Endothelial cell (in vitro differentiated cells): ENCODE data around the gene MYL6B. TPM values are rescaled to one million over a fixed set of nuclear protein-coding genes. Genes with fewer than 3 reads are reported as not detected.

Experiments
- DNase-seq: peaks from one replicate; pipeline ENCODE4 v3.0.0; 2021; ENCODE audit warnings: low spot score
- H3K27ac Mint-ChIP-seq: one replicate; pipeline ENCODE4 v1.8.0; 2021; ENCODE audit warnings: mixed read lengths, inconsistent platforms; ENCODE audit not compliant: unreplicated experiment
- H3K27me3 Mint-ChIP-seq: one replicate; pipeline ENCODE4 v1.8.0; 2021; ENCODE audit warnings: mild to moderate bottlenecking, moderate library complexity, mixed read lengths, inconsistent platforms; ENCODE audit not compliant: unreplicated experiment
- H3K36me3 Mint-ChIP-seq: one replicate; pipeline ENCODE4 v1.8.0; 2021; ENCODE audit warnings: mild to moderate bottlenecking, low read depth, mixed read lengths, inconsistent platforms; ENCODE audit not compliant: unreplicated experiment
- H3K4me1 Mint-ChIP-seq: one replicate; pipeline ENCODE4 v1.8.0; 2021; ENCODE audit warnings: mild to moderate bottlenecking, mixed read lengths, inconsistent platforms; ENCODE audit not compliant: unreplicated experiment
- H3K4me3 Mint-ChIP-seq: one replicate; pipeline ENCODE4 v1.8.0; 2021; ENCODE audit warnings: mild to moderate bottlenecking, mixed read lengths, inconsistent platforms; ENCODE audit not compliant: unreplicated experiment
- H3K9me3 Mint-ChIP-seq: one replicate; pipeline ENCODE4 v1.8.0; 2021; ENCODE audit warnings: mixed read lengths, inconsistent platforms; ENCODE audit not compliant: unreplicated experiment
- CTCF ChIP-seq: fragments of 200-600 bp; sonication (generic); IDR thresholded peaks from one replicate; pipeline ENCODE4 v1.5.0; 2021; ENCODE audit warnings: antibody characterized with exemption; ENCODE audit not compliant: unreplicated experiment
- total RNA-seq: library from RNA; stranded (reverse); fragmentation: NEBNext Ultra II Directional; extraction: Animal tissue kit (Norgen Biotek cat#: 25700); gene quantifications from one replicate; pipeline ENCODE4 v1.2.1, GENCODE V29; 2021; ENCODE audit not compliant: unreplicated experiment

Gene MYL6B
- total RNA-seq, 1 donor from 2014 or later: 170 TPM

GRCh38 chr12:56197921-56198635 is 45.7 kb downstream of the MYL6B start:
- peak overlapping the region; percentile 92 for H3K27ac Mint-ChIP-seq

GRCh38 chr12:56198836-56199235 is 46.4 kb downstream of the MYL6B start:
- H3K27ac Mint-ChIP-seq: peak overlapping the region; percentile 55
- peaks cover 7% of the 10 kb centered on the region for H3K27me3 Mint-ChIP-seq
- TF ChIP-seq CTCF: no peak
- H3K36me3 Mint-ChIP-seq: no peaks in the 10 kb centered on the region
- peak overlapping the region; percentile 6 for H3K4me3 Mint-ChIP-seq
- H3K4me1 Mint-ChIP-seq: peaks cover 31% of the 10 kb centered on the region
- no peaks in the 10 kb centered on the region for H3K9me3 Mint-ChIP-seq
- DNase-seq: no peak

More at GRCh38 chr12:56197921-56198635, 45.7 kb downstream of the MYL6B start:
- H3K27me3 Mint-ChIP-seq: peaks cover 7% of the 10 kb centered on the region
- no peaks in the 10 kb centered on the region for H3K9me3 Mint-ChIP-seq
- no peaks in the 10 kb centered on the region for H3K36me3 Mint-ChIP-seq
- no peak for DNase-seq
- H3K4me1 Mint-ChIP-seq: peaks cover 36% of the 10 kb centered on the region
- peak overlapping the region; percentile 17 for H3K4me3 Mint-ChIP-seq
- no peak for TF ChIP-seq CTCF

- H3K27me3 Mint-ChIP-seq: peaks cover 7% of the 10 kb centered on the region
- H3K27ac Mint-ChIP-seq: no peak overlapping the region
- no peaks in the 10 kb centered on the region for H3K9me3 Mint-ChIP-seq
- no peak for DNase-seq
- H3K4me3 Mint-ChIP-seq: no peak overlapping the region
- H3K4me1 Mint-ChIP-seq: peaks cover 27% of the 10 kb centered on the region
- TF ChIP-seq CTCF: no peak
- peaks cover 23% of the 10 kb centered on the region for H3K36me3 Mint-ChIP-seq
Measured at GRCh38 chr12:56202366-56202765, 50.0 kb downstream of the MYL6B start.

- no peaks in the 10 kb centered on the region for H3K9me3 Mint-ChIP-seq
- no peak for TF ChIP-seq CTCF
- no peak overlapping the region for H3K27ac Mint-ChIP-seq
- H3K4me3 Mint-ChIP-seq: no peak overlapping the region
- peaks cover 23% of the 10 kb centered on the region for H3K4me1 Mint-ChIP-seq
- peaks cover 28% of the 10 kb centered on the region for H3K36me3 Mint-ChIP-seq
- H3K27me3 Mint-ChIP-seq: peaks cover 7% of the 10 kb centered on the region
- no peak for DNase-seq
Measured at GRCh38 chr12:56202838-56203237, 50.5 kb downstream of the MYL6B start.

GRCh38 chr12:56204275-56204674 is 51.9 kb downstream of the MYL6B start:
- no peak for TF ChIP-seq CTCF

More at GRCh38 chr12:56204275-56204674, 51.9 kb downstream of the MYL6B start:
- H3K4me3 Mint-ChIP-seq: peak overlapping the region; percentile 70
- no peaks in the 10 kb centered on the region for H3K9me3 Mint-ChIP-seq
- peaks cover 34% of the 10 kb centered on the region for H3K36me3 Mint-ChIP-seq
- H3K27me3 Mint-ChIP-seq: peaks cover 4% of the 10 kb centered on the region
- peak overlapping the region; percentile 25 for H3K27ac Mint-ChIP-seq
- DNase-seq: no peak
- H3K4me1 Mint-ChIP-seq: peaks cover 8% of the 10 kb centered on the region
